Neural cell (in vitro differentiated cells): Measurements from ENCODE around the gene REEP1.

Experiments used
- CTCF ChIP-seq: fragments of 450-650 bp; IDR thresholded peaks from 2 replicates; pipeline ENCODE4 v1.5.1; 2014; ENCODE audit warnings: antibody characterized with exemption, mild to moderate bottlenecking, moderate library complexity; ENCODE audit not compliant: poor library complexity, severe bottlenecking
- EP300 ChIP-seq: fragments of 450-650 bp; conservative IDR thresholded peaks from 2 replicates; pipeline ENCODE4 v1.6.1; 2014; ENCODE audit warnings: antibody characterized with exemption, mild to moderate bottlenecking, moderate library complexity; ENCODE audit not compliant: poor library complexity, severe bottlenecking
- SMC3 ChIP-seq: fragments of 450-650 bp; conservative IDR thresholded peaks from 2 replicates; pipeline ENCODE4 v1.6.1; 2014; ENCODE audit warnings: antibody characterized with exemption, mild to moderate bottlenecking, moderate library complexity; ENCODE audit not compliant: poor library complexity

GRCh38 chr2:86256300-86256699 lies 81.1 kb downstream of the REEP1 start:
- TF ChIP-seq SMC3 (no peak), CTCF (no peak), EP300 (no peak)
